ENCODE data around the gene HBD. TPM values are rescaled to one million over a fixed set of nuclear protein-coding genes. Genes with fewer than 3 reads are reported as not detected.

The HBD gene
- polyA plus RNA-seq, 1 of the 3 experiments (the other 2 are of a cell fraction), result not detected

DNA sequence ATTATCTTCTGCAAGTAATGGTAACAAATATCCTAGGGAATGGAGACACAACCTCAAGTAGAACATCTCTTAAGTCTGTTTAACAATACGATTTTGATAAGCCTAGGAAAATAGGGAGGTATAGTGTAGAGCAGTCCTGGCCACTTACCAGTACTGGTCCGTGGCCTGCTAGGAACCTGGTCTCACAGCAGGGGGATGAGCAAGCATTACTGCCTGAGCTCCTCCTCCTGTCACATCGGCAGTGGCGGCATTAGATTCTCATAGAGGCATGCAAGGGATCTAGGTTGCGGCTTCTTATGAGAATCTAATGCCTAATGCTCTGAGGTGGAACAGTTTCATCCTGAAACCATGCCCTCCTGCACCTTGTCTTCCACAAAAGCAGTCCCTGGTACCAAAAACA lies 38.2 kb downstream of the HBD start (continued):
- TF ChIP-seq, protein P1, sequence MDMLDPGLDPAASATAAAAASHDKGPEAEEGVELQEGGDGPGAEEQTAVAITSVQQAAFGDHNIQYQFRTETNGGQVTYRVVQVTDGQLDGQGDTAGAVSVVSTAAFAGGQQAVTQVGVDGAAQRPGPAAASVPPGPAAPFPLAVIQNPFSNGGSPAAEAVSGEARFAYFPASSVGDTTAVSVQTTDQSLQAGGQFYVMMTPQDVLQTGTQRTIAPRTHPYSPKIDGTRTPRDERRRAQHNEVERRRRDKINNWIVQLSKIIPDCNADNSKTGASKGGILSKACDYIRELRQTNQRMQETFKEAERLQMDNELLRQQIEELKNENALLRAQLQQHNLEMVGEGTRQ (IDR thresholded peaks at IDR 0.05; ENCODE audit: borderline replicate concordance, low read depth, low read length), result no peak
- TF ChIP-seq SIN3A (IDR thresholded peaks at IDR 0.05; ENCODE audit: borderline replicate concordance, low read depth, low read length), result no peak
- TF ChIP-seq SMC3 (IDR thresholded peaks at IDR 0.05; ENCODE audit: low read depth, low read length), result no peak
- no peak for TF ChIP-seq EZH2phosphoT487 (IDR thresholded peaks at IDR 0.05; ENCODE audit: borderline replicate concordance, low read depth)
- no peak for TF ChIP-seq FOXM1 (IDR thresholded peaks at IDR 0.05; ENCODE audit: low read depth)
- no peak for TF ChIP-seq YY1 (IDR thresholded peaks at IDR 0.05; ENCODE audit: low read depth)
- no peak for TF ChIP-seq GABPA (IDR thresholded peaks at IDR 0.05; ENCODE audit: low read depth)
- no peak for TF ChIP-seq FOSL2 (IDR thresholded peaks at IDR 0.05; ENCODE audit: borderline replicate concordance, low read depth)
- no peak for TF ChIP-seq TEAD4 (IDR thresholded peaks at IDR 0.05; ENCODE audit: borderline replicate concordance, insufficient read depth)
- TF ChIP-seq ELF1 (IDR thresholded peaks at IDR 0.05), result no peak

DNA sequence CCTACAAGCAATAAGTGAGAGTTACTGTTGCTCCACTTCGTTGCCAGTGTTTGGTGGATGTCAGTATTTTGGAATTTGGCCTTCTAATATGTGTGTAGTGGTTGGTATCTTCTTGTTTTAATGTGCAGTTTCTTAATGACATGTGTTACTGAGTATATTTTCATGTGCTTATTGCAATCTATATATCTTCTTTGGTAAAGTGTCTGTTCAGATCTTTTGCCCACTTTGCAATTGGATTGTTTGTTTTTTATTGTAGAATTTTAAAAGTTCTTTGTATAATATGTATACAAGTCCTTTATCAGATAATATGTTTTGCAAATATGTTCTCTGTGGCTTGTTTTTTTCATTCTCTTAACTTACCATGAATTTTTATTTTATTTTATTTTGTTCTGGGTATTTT lies 41.5 kb downstream of the HBD start:
- Histone ChIP-seq H3K4me3 (ENCODE audit: low read depth in 2 of 2, low read length in 1 of 2) (no peak overlapping the region), H3K9me3 (no peaks in the 10 kb centered on the region), H3K4me2 (no peak overlapping the region), H3K27ac (ENCODE audit: low read depth in 2 of 2, low read length in 1 of 2) (no peak overlapping the region), H3K36me3 (replicated peaks in 1 of 2; ENCODE audit: control insufficient read depth in 1 of 2, insufficient read depth in 2 of 2, low read length in 1 of 2) (no peaks in the 10 kb centered on the region), H3K79me2 (ENCODE audit: insufficient read depth) (no peaks in the 10 kb centered on the region), H2AFZ (ENCODE audit: low read depth) (no peak overlapping the region), H3K27me3 (ENCODE audit: insufficient read depth) (no peaks in the 10 kb centered on the region), H3K4me1 (ENCODE audit: control insufficient read depth in 1 of 2, insufficient read depth in 2 of 2, low read depth in 1 of 2, low read length in 1 of 2) (no peaks in the 10 kb centered on the region), H4K20me1 (ENCODE audit: insufficient read depth) (no peaks in the 10 kb centered on the region), H3K9ac (no peak overlapping the region), H3F3A (replicated peaks; ENCODE audit: insufficient read depth) (no peaks in the 10 kb centered on the region), H3K9me2 (no peaks in the 10 kb centered on the region)
- 0% methylated on average over 1 of the region's 1 CpG for WGBS (ENCODE audit: low lambda C conversion rate)
- CTCF ChIA-PET, result no interaction called here
- POLR2A ChIA-PET, result no interaction called here
- DNase-seq, result no peak
- TF ChIP-seq JUND (IDR thresholded peaks at IDR 0.05) (no peak), TEAD4 (IDR thresholded peaks at IDR 0.05; ENCODE audit: borderline replicate concordance, insufficient read depth) (no peak), POLR2AphosphoS5 (IDR thresholded peaks at IDR 0.05; ENCODE audit: low read depth, low read length) (no peak), SIN3A (IDR thresholded peaks at IDR 0.05; ENCODE audit: borderline replicate concordance, low read depth, low read length) (no peak), TCF12 (IDR thresholded peaks at IDR 0.05) (no peak), TAF1 (IDR thresholded peaks at IDR 0.05; ENCODE audit: borderline replicate concordance, low read depth, low read length) (no peak), RXRA (IDR thresholded peaks at IDR 0.05; ENCODE audit: borderline replicate concordance, low read depth) (no peak), RCOR1 (IDR thresholded peaks at IDR 0.05; ENCODE audit: low read length) (no peak), FOSL2 (IDR thresholded peaks at IDR 0.05; ENCODE audit: borderline replicate concordance, low read depth) (no peak), FOXM1 (IDR thresholded peaks at IDR 0.05; ENCODE audit: low read depth) (no peak), MXI1 (IDR thresholded peaks at IDR 0.05; ENCODE audit: low read depth, low read length) (no peak), EZH2phosphoT487 (IDR thresholded peaks at IDR 0.05; ENCODE audit: borderline replicate concordance, low read depth) (no peak), ELF1 (IDR thresholded peaks at IDR 0.05) (no peak), NFIC (IDR thresholded peaks at IDR 0.05; ENCODE audit: borderline replicate concordance) (no peak)
- TF ChIP-seq, protein P2, sequence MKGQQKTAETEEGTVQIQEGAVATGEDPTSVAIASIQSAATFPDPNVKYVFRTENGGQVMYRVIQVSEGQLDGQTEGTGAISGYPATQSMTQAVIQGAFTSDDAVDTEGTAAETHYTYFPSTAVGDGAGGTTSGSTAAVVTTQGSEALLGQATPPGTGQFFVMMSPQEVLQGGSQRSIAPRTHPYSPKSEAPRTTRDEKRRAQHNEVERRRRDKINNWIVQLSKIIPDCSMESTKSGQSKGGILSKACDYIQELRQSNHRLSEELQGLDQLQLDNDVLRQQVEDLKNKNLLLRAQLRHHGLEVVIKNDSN (IDR thresholded peaks at IDR 0.05; ENCODE audit: borderline replicate concordance, low read depth), result no peak
- TF ChIP-seq, protein P3, sequence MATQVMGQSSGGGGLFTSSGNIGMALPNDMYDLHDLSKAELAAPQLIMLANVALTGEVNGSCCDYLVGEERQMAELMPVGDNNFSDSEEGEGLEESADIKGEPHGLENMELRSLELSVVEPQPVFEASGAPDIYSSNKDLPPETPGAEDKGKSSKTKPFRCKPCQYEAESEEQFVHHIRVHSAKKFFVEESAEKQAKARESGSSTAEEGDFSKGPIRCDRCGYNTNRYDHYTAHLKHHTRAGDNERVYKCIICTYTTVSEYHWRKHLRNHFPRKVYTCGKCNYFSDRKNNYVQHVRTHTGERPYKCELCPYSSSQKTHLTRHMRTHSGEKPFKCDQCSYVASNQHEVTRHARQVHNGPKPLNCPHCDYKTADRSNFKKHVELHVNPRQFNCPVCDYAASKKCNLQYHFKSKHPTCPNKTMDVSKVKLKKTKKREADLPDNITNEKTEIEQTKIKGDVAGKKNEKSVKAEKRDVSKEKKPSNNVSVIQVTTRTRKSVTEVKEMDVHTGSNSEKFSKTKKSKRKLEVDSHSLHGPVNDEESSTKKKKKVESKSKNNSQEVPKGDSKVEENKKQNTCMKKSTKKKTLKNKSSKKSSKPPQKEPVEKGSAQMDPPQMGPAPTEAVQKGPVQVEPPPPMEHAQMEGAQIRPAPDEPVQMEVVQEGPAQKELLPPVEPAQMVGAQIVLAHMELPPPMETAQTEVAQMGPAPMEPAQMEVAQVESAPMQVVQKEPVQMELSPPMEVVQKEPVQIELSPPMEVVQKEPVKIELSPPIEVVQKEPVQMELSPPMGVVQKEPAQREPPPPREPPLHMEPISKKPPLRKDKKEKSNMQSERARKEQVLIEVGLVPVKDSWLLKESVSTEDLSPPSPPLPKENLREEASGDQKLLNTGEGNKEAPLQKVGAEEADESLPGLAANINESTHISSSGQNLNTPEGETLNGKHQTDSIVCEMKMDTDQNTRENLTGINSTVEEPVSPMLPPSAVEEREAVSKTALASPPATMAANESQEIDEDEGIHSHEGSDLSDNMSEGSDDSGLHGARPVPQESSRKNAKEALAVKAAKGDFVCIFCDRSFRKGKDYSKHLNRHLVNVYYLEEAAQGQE (IDR thresholded peaks at IDR 0.05; ENCODE audit: low read depth, low read length), result no peak
- TF ChIP-seq, protein P4, sequence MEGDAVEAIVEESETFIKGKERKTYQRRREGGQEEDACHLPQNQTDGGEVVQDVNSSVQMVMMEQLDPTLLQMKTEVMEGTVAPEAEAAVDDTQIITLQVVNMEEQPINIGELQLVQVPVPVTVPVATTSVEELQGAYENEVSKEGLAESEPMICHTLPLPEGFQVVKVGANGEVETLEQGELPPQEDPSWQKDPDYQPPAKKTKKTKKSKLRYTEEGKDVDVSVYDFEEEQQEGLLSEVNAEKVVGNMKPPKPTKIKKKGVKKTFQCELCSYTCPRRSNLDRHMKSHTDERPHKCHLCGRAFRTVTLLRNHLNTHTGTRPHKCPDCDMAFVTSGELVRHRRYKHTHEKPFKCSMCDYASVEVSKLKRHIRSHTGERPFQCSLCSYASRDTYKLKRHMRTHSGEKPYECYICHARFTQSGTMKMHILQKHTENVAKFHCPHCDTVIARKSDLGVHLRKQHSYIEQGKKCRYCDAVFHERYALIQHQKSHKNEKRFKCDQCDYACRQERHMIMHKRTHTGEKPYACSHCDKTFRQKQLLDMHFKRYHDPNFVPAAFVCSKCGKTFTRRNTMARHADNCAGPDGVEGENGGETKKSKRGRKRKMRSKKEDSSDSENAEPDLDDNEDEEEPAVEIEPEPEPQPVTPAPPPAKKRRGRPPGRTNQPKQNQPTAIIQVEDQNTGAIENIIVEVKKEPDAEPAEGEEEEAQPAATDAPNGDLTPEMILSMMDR (IDR thresholded peaks at IDR 0.05), result no peak
- TF ChIP-seq, protein P5, sequence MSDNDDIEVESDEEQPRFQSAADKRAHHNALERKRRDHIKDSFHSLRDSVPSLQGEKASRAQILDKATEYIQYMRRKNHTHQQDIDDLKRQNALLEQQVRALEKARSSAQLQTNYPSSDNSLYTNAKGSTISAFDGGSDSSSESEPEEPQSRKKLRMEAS (IDR thresholded peaks at IDR 0.05; ENCODE audit: low read depth), result no peak
- TF ChIP-seq, protein P1 (IDR thresholded peaks at IDR 0.05; ENCODE audit: borderline replicate concordance, low read depth, low read length), result no peak

Data from SK-N-SH (cell line).